ENCODE measurements around the gene CMTM1.
"Not testable (repeated sequence)": the region's sequence is repeated elsewhere in the genome, so short reads cannot be mapped to it uniquely, and the experiment has no call there.

Gene CMTM1

DNA sequence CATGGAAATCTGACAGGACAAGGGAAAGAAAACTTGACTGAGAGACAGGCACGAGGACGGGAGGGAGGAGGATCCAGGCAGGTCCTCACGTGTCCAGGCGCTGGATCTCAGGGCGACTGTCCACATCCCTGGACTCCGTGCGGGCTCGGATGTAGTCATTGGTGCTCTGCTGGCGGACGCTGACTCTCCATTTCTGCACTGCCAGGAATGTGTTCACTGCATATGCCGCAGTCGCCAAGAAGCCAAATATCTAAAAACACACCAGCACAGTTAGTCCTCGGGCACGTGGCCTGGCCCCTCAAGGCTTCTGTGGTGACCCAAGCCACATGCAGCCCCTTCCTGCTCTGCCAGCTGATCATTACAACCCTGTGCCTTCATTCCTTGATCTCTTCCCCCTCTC, 55.7 kb downstream of the CMTM1 start:
- TF ChIP-seq, protein P1, sequence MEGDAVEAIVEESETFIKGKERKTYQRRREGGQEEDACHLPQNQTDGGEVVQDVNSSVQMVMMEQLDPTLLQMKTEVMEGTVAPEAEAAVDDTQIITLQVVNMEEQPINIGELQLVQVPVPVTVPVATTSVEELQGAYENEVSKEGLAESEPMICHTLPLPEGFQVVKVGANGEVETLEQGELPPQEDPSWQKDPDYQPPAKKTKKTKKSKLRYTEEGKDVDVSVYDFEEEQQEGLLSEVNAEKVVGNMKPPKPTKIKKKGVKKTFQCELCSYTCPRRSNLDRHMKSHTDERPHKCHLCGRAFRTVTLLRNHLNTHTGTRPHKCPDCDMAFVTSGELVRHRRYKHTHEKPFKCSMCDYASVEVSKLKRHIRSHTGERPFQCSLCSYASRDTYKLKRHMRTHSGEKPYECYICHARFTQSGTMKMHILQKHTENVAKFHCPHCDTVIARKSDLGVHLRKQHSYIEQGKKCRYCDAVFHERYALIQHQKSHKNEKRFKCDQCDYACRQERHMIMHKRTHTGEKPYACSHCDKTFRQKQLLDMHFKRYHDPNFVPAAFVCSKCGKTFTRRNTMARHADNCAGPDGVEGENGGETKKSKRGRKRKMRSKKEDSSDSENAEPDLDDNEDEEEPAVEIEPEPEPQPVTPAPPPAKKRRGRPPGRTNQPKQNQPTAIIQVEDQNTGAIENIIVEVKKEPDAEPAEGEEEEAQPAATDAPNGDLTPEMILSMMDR (IDR thresholded peaks at IDR 0.05; ENCODE audit: borderline replicate concordance, insufficient read depth, low read depth, low read length), result no peak
- H3K4me3 ChIP-seq (ENCODE audit: low read depth, low read length), result no peak overlapping the region

DNA sequence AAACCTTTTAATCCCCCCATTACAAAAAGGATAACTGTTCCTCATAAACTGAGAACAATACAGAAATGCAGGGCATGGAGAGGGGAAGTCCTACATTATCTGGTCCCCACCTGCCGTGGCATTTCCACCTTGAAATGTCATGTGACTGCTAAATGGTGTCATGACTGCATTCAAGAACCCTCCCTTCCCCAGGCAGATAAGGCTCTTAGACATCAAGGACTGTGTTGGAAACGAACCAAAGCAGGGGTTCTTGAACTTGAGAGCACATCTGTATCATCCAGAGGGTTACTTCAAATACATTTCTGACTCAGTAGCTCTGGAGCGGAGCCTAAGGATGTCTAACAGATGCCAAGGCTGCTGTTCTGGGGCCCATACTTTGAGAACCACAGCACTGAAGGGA, 56.6 kb downstream of the CMTM1 start:
- H3K4me3 ChIP-seq (ENCODE audit: low read depth, low read length), result no peak overlapping the region
- TF ChIP-seq, protein P1 (IDR thresholded peaks at IDR 0.05; ENCODE audit: borderline replicate concordance, insufficient read depth, low read depth, low read length), result no peak

DNA sequence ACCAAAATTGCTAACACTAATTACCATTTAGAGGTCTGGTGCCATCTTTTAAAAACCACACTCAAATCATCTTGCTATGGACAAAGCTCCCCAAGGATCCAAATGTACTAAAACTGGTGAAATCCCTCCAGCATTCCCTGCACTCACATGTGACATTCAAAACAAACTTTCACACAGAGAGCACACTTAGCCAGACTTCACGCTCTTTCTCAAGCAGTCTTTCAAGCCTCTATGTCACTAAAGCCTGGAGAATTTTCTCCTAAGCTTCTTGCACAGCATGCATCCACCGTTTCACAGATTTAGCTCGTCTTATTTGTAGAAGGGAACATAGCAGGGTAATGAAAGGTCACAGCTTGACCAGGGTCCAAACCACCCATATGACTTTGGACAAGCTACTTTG, 57.5 kb downstream of the CMTM1 start:
- TF ChIP-seq, protein P1 (IDR thresholded peaks at IDR 0.05; ENCODE audit: borderline replicate concordance, insufficient read depth, low read depth, low read length), result no peak
- no peak overlapping the region for H3K4me3 ChIP-seq (ENCODE audit: low read depth, low read length)

DNA sequence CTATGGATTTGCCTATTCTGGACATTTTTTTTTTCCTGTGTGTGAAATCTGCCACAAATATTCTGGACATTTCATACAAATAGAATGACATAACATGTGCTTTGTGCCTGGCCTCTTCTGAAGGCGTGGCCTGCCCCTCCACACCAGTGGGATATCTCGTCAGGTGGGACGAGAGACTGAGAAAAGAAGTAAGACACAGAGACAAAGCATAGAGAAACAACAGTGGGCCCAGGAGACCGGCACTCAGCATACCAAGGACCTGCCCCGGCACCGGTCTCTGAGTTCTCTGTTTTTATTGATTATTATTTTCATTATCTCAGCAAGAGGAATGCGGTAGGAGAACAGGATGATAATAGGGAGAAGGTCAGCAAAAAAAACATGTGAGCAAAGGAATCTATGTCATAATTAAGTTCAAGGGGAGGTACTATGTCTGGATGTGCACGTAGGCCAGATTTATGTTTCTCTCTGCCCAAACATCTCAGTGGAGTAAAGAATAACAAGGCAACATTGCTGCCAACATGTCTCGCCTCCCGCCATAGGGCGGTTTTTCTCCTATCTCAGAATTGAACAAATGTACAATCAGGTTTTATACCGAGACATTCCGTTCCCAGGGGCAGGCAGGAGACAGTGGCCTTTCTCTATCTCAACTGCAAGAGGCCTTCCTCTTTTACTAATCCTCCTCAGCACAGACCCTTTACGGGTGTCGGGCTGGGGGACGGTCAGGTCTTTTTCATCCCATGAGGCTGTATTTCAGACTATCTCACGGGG, 61.6 kb downstream of the CMTM1 start:
- H3K4me3 ChIP-seq (ENCODE audit: low read depth, low read length), result not testable (repeated sequence)

Data from GM12875 (cell line).